HG03045 (cell line): ENCODE results near the gene KDM1A.

Experiments
- ATAC-seq: cut with Tn5 transposase; IDR thresholded peaks from one replicate; pipeline ENCODE4 v1.9.1; 2021; ENCODE audit warnings: mild to moderate bottlenecking, moderate library complexity; ENCODE audit not compliant: unreplicated experiment

The KDM1A gene

GRCh38 chr1:23129846-23130245 is 110.6 kb downstream of the KDM1A start:
- no peak for ATAC-seq

GRCh38 chr1:23132033-23132432 is 112.8 kb downstream of the KDM1A start:
- ATAC-seq: no peak
